HEK293T (cell line): ENCODE measurements around the gene ZNF778.

Source experiments
- CTCF ChIA-PET: fragments of 350-600 bp; formaldehyde crosslinking; extraction: SDS; loops from one replicate; lab custom pipeline; 2021; ENCODE audit warnings: antibody characterized with exemption, inconsistent platforms; lab: Yijun Ruan, JAX
- POLR2A ChIA-PET: fragments of 350-600 bp; formaldehyde crosslinking; extraction: SDS; loops from one replicate; lab custom pipeline; 2020; ENCODE audit warnings: antibody characterized with exemption, inconsistent platforms; lab: Yijun Ruan, JAX
- DNase-seq: peaks from one replicate; pipeline ENCODE4 v3.0.0; 2012; ENCODE audit warnings: mixed read lengths; ENCODE audit errors: extremely low spot score
- ARNT ChIP-seq: fragments of 450-650 bp; IDR thresholded peaks from 2 replicates; pipeline ENCODE4 v1.6.1; 2017; ENCODE audit warnings: mild to moderate bottlenecking
- BHLHE40 ChIP-seq: fragments of 450-650 bp; IDR thresholded peaks from 2 replicates; pipeline ENCODE4 v1.6.1; 2016; ENCODE audit warnings: mild to moderate bottlenecking, moderate library complexity, borderline replicate concordance
- CTBP1 ChIP-seq: fragments of 450-650 bp; IDR thresholded peaks from 2 replicates; pipeline ENCODE4 v1.6.1; 2016; ENCODE audit warnings: borderline replicate concordance
- ELF4 ChIP-seq: fragments of 450-650 bp; IDR thresholded peaks from 2 replicates; pipeline ENCODE4 v1.6.1; 2017; ENCODE audit warnings: antibody characterized with exemption
- FOXA1 ChIP-seq: fragments of 450-650 bp; IDR thresholded peaks from 2 replicates; pipeline ENCODE4 v1.6.1; 2016; ENCODE audit warnings: mild to moderate bottlenecking
- FOXK2 ChIP-seq: fragments of 450-650 bp; IDR thresholded peaks from 2 replicates; pipeline ENCODE4 v1.6.1; 2016; ENCODE audit warnings: mild to moderate bottlenecking
- FOXM1 ChIP-seq: fragments of 450-650 bp; IDR thresholded peaks from 2 replicates; pipeline ENCODE4 v1.6.1; 2017; ENCODE audit warnings: mild to moderate bottlenecking, borderline replicate concordance
- HDGF ChIP-seq: fragments of 450-650 bp; IDR thresholded peaks from 2 replicates; pipeline ENCODE4 v1.6.1; 2017; ENCODE audit warnings: antibody characterized with exemption, borderline replicate concordance
- L3MBTL2 ChIP-seq: fragments of 450-650 bp; conservative IDR thresholded peaks from 2 replicates; pipeline ENCODE4 v1.6.1; 2016; ENCODE audit warnings: mild to moderate bottlenecking
- LEF1 ChIP-seq: fragments of 450-650 bp; IDR thresholded peaks from 2 replicates; pipeline ENCODE4 v1.6.1; 2017; ENCODE audit warnings: mild to moderate bottlenecking, borderline replicate concordance
- NFRKB ChIP-seq: fragments of 450-650 bp; IDR thresholded peaks from 2 replicates; pipeline ENCODE4 v1.6.1; 2016; ENCODE audit warnings: mild to moderate bottlenecking, moderate library complexity
- SP1 ChIP-seq: fragments of 450-650 bp; IDR thresholded peaks from 2 replicates; pipeline ENCODE4 v1.6.1; 2017
- SUZ12 ChIP-seq: fragments of 450-650 bp; IDR thresholded peaks from 2 replicates; pipeline ENCODE4 v1.6.1; 2016; ENCODE audit warnings: mild to moderate bottlenecking
- TARDBP ChIP-seq: fragments of 450-650 bp; IDR thresholded peaks from 2 replicates; pipeline ENCODE4 v1.6.1; 2016
- ZNF384 ChIP-seq: fragments of 450-650 bp; IDR thresholded peaks from 2 replicates; pipeline ENCODE4 v1.6.1; 2016
- TF ChIP-seq, protein P1 (sequence below): fragments of 450-650 bp; IDR thresholded peaks from 2 replicates; pipeline ENCODE4 v1.6.1; 2016

The ZNF778 gene

DNA sequence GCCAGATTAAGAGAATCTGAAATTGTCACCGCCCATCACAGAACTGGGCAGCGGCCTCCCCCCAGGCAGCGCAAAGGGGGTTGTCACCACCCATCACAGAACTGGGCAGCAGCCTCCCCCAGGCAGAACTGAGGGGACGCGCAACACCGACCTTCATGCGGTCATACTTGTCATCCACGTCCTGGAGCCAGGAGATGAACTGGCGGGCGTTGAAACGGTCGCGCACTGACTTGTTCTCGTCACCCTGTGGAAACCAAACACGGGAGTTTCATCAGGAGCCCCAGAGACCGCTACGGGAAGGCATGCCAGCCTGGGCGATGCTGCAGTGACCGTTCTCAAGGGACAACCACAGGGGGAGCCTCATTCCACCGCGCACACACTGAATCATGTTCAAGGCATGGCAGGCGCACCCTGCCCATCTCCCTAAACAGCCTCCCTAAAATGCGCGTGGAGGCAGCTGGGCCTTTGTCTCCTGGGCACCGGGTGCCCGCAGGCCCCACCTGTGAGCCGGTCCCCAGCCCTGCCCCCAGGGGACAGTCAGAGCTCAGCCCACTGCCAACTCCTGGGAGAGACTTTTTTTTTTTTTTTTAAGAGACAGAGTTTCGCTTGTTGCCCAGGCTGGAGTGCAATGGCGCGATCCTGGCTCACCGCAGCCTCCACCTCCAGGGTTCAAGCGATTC lies 53.3 kb downstream of the ZNF778 start:
- no peak for DNase-seq
- ChIA-PET POLR2A (no interaction called here), CTCF (no interaction called here)
- TF ChIP-seq ARNT: no peak
- no peak for TF ChIP-seq TARDBP
- no peak for TF ChIP-seq ZNF384
- TF ChIP-seq LEF1: no peak
- no peak for TF ChIP-seq BHLHE40
- no peak for TF ChIP-seq ELF4
- no peak for TF ChIP-seq SUZ12
- TF ChIP-seq, protein P1, sequence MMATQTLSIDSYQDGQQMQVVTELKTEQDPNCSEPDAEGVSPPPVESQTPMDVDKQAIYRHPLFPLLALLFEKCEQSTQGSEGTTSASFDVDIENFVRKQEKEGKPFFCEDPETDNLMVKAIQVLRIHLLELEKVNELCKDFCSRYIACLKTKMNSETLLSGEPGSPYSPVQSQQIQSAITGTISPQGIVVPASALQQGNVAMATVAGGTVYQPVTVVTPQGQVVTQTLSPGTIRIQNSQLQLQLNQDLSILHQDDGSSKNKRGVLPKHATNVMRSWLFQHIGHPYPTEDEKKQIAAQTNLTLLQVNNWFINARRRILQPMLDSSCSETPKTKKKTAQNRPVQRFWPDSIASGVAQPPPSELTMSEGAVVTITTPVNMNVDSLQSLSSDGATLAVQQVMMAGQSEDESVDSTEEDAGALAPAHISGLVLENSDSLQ: no peak
- no peak for TF ChIP-seq HDGF
- no peak for TF ChIP-seq CTBP1
- no peak for TF ChIP-seq FOXK2
- no peak for TF ChIP-seq FOXA1

DNA sequence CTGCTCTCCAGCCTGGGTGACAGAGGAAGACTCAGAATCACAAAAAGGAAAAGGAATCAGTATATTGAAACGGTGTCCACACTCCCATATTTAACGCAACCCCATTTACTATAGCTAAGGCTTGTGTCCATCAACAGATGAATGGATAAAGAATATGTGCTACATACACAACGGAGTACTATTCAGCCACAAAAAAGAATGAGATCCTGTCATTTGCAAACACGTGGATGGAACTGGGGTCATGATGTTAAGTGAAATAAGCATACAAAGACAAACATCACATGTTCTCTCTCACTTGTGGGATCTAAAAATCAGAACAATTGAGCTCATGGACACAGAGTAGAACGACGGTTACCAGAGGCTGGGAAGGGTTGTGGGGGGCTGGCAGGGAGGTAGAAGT lies 55.1 kb downstream of the ZNF778 start:
- ChIA-PET POLR2A (no interaction called here), CTCF (no interaction called here)
- TF ChIP-seq SP1 (no peak), ZNF384 (no peak), SUZ12 (no peak), HDGF (no peak), ELF4 (no peak), NFRKB (no peak), L3MBTL2 (no peak), FOXM1 (no peak), BHLHE40 (no peak), FOXA1 (no peak), CTBP1 (no peak), LEF1 (no peak), FOXK2 (no peak), ARNT (no peak)
- TF ChIP-seq, protein P1: no peak
- no peak for DNase-seq

DNA sequence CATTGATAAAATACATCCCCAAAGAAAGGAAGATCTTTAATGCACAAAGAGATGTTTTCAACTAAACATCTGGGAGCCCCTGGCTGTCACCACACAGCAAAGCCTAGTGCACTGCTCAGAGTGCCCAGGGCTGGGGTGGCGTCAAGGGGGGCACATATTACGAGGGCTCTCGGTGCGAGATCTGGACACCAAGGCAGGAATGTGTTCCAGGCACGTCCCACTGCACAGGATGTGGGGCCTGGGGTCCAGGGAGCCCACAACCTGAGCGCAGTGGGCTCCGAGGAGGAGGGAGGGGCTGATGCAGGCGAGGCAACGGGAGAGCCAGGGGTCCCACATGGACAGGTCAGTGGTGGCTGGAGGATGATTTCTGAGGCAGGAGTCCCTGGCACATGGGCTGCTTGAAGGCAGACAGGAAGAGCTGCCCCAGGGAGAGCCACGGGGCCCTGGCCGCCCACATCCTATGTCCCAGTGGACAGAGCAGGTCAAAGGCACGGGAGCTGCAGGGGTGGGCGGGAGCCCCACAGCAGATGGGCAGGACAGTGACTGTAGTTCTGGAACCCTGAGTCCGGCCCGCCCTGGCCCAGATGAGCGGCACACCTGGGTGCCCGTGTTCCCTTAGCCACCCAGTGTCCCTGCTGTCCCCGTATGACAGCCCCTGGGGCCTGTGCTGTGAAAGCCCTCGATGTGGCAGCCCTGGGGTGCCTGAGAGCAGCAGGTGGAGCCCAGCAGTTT lies 56.4 kb downstream of the ZNF778 start:
- TF ChIP-seq ZNF384 (no peak), NFRKB (no peak), L3MBTL2 (no peak), CTBP1 (no peak), FOXA1 (no peak), LEF1 (no peak), FOXM1 (no peak), TARDBP (no peak)
- TF ChIP-seq, protein P1: no peak
- CTCF ChIA-PET: no interaction called here
- POLR2A ChIA-PET: no interaction called here
- DNase-seq: no peak

DNA sequence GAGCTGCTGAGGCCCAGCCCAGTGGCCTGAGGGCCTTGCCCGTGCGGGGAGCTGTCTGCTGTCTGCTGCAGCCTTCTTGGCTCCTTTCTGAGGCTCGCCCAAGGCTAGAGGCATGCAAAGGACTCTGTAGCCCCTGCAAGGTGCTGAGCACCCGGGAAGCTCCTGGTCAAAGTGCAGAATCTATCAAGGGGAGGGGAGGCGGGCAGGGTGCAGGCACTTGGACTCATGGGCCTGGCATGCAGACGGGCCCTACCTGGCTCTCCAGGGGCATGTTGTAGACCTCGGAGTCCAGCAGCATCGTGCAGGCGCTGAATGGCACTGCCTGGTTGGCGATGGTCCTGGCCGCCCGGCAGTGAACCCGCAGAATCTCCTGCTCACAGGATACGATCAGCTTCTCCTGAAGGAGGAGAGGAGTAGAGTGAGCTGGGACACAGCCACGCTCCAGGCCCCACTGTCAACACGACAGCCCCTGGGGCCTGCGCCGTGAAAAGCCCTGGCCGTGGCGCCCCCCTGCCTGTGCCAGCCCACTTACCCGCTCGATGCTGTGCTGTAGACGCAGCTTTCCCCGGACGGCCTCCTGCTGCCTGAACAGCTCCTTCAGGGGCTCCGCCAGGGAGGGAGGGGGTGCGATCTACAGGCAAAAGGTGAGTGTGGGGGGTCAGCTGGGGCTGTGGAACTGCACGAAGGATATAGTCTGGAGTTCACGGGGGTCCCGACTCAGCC lies 57.2 kb downstream of the ZNF778 start:
- POLR2A ChIA-PET: no interaction called here
- TF ChIP-seq LEF1: no peak
- TF ChIP-seq FOXA1: no peak
- no peak for TF ChIP-seq ARNT
- no peak for TF ChIP-seq SP1
- no peak for DNase-seq
- CTCF ChIA-PET: no interaction called here

DNA sequence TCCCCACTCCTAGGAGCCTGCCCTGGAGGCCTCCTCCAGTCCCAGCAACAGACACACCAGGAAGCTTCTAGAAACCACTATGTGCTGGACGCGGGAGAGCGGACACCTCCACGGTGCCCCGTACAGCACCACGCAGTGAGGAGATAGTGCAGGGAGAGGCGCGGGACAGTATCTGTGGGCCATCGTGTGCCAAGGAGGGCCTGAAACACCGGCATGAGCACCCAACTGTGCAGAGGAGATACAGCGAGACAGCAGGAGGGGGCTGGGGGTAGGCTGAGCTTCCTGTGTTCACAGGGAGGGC lies 57.7 kb downstream of the ZNF778 start:
- DNase-seq: no peak
- TF ChIP-seq ZNF384: no peak
- TF ChIP-seq L3MBTL2: no peak
- no peak for TF ChIP-seq ELF4
- no peak for TF ChIP-seq FOXM1
- TF ChIP-seq BHLHE40: no peak
- TF ChIP-seq, protein P1: no peak
- TF ChIP-seq NFRKB: no peak
- TF ChIP-seq SUZ12: no peak
- no peak for TF ChIP-seq SP1
- TF ChIP-seq FOXK2: no peak
- TF ChIP-seq LEF1: no peak
- no peak for TF ChIP-seq HDGF
- no peak for TF ChIP-seq FOXA1
- TF ChIP-seq CTBP1: no peak
- no peak for TF ChIP-seq ARNT
- no peak for TF ChIP-seq TARDBP
- ChIA-PET CTCF (no interaction called here), POLR2A (no interaction called here)
